Posterior vena cava (tissue), 2 donors: ENCODE measurements around the gene EFNB2. TPM values are rescaled to one million over a fixed set of nuclear protein-coding genes. Genes with fewer than 3 reads are reported as not detected.

Experiments
- DNase-seq: peaks from one replicate; pipeline ENCODE4 v3.0.0-alpha.2; 2020; ENCODE audit warnings: low spot score
- intact Hi-C, 2 donors: fragments of 100-400 bp; cut with DNase I; formaldehyde crosslinking; loops; one replicate each; pipeline versions ENCODE4 v1.14.1 to v1.14.2; 2022 to 2023
- total RNA-seq, 2 donors: library from RNA; stranded (reverse); fragmentation: NEBNext Ultra II Directional; extraction: Animal tissue kit (Norgen Biotek cat#: 25700); gene quantifications; one replicate each; pipeline ENCODE4 v1.2.1, GENCODE V29; 2021
- donor health status: DM: yes; HTN: yes; CAD: no.
- donor health status: DM: yes; HTN: yes; CAD: no.

The EFNB2 gene
- total RNA-seq, 2 donors from 2014 or later, result 15.5 to 18.2 TPM

DNA sequence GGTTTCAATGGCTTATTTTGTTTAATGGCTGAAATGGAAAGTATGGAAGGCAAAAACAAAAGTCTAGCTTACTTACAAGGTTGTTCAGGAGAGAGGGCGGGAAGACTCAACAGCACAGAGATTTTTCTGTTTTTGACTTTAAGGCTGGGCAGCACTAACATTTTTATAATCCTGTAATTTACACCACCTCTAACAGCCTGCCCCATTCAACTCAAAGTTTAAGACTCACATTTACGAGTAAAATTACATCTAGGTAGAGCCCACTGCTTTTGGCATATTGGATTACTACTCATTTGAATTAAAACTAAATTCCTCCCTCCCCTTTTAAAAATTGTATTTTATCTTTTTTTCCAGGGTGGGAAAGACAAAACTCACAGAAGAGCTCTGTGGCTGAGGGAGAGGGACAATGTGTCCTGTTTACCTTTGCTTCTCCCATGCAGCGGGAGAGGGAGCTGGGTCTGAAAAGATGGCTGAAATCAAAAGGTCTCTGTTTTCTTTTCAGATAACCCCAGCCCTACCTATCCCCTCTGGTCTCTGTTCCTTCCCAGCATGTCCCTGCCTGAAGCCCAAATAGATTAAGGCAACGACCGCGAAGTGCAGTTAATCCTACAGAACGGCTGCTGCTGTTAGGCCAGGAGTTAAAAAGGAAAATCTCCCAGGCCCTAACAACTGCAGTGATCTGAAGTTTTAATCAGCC lies 6.6 kb downstream of the EFNB2 start:
- intact Hi-C loops, result no loop called here
- DNase-seq, result no peak

DNA sequence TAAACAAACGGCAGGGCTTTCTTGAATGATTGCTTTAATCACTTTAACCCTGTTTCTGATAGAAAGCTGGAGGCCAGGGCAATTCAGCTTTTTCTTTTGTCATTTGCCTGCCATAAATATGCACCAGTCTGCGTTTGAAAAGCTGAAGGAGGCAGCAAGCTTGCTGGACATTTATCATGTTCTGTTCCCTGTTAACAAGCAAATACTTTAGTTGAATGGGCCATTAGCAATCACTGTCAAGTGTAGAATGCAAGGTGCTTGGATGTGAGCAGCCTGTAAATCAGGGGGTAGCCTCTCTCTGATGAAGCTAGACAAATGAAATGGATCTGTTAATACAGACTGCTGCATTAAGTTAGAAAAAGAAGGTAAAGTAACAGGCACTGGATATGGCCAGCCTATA lies 7.6 kb downstream of the EFNB2 start:
- no peak for DNase-seq
- intact Hi-C loops, result no loop called here

DNA sequence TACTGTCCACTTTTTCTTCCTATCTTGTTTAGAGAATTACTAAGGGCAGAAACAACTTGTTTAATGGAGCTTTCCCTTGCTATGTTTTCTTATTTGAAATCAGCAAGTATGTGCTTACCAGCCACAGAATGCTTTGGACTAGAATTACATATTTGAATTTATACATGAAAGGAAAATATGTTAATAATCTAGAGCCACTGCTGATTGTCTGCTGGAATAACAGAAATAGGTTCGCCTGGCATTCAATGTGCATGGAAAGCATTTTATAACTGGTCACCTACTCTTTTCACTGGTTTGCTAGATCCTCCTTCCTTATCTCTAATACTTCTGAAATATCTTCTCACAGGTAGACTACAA lies 8.0 kb downstream of the EFNB2 start:
- DNase-seq, result no peak
- intact Hi-C loops, result no loop called here

DNA sequence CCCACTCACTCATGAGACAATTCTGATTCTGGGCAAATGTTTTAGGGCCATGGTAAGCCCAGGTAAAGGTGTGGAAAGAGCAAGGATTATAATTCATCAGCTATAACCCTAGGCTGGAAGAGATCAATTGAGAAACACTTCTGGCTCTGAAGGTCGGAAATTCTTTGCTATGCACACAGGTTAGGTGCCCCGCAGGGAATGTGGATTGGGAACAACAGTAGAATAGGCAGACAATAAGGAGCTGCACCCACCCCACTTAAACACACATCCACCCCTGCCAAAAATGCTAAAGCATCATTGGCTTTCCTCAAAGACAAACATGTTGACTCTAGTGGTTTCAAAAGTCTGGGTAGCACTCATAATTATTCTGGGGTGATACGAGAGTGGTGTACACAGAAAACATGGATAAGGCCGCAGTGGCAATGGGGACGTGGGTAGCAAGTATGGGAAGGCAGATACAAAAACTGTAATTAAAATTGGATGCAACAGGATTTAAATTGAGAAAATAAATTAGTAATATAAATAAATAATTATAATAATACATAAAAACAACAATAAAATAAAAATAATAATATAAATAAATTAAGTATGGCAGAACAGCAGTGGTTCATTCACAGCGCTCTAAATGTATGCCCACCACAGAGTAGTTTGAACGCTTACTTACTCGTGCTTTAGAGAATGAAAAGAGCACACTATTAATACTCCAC lies 8.6 kb downstream of the EFNB2 start:
- DNase-seq, result no peak
- intact Hi-C loops, result no loop called here

DNA sequence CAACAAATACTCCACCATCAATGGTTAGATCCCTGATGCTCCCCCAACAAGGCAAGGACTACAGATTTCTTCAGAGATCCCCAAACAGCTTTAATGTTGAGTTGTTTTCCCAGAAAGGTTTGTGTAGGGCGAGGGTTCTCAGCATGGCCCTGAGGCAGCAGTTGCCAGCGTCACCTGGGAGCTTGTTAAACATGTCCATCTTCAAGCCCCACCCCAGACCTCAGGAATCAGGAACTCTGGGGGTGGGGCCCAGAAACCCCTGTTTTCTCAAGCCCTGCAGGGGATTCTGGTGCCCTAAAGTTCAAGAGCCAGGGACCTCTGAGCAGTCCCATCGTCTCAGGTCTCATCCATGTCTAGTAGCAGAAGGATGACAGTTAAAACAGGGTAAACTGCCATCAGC lies 9.6 kb downstream of the EFNB2 start:
- intact Hi-C loops, result loop anchor here in 1 of 2 donors (1.0 kb wide), 1 partner anchor 27 kb away; no protein-coding TSS in a partner anchor
- no peak for DNase-seq

DNA sequence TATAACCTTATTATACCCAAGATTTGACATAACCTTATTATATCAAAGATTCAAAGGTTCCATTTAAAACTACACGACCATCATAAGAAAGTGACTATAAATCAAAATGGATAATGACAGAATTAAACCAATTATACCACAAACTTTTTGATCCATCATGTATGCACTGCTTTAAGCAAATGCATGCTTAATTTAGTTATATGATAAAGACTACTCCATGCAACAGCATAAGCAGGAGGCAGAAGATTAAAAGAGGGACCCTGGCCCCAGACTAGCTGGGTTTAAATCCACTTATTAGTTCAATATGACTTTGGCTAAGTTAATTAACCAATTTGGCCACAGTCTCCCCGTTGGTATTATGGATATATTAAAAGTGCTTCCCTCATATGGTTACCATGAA lies 11.4 kb downstream of the EFNB2 start:
- intact Hi-C loops, result no loop called here
- no peak for DNase-seq

DNA sequence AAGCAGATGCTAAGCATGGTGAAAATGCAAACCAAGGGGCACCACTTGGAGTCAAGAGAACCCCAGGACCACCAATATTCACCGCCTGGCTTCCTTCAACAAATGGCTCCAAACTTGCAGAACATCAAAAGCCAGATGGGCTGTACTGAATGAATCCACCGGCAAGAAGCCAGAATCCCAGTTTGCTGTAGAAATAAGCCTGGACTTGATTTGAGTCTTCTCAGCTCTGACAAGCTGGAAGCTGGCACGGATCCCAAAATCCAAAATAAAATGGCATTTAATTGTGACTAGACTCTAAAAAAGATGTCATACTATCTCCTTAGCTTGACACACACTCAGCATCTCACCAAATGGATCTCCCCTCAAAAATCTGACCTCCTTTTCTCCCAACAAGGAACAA lies 11.9 kb downstream of the EFNB2 start:
- no peak for DNase-seq
- intact Hi-C loops, result no loop called here

DNA sequence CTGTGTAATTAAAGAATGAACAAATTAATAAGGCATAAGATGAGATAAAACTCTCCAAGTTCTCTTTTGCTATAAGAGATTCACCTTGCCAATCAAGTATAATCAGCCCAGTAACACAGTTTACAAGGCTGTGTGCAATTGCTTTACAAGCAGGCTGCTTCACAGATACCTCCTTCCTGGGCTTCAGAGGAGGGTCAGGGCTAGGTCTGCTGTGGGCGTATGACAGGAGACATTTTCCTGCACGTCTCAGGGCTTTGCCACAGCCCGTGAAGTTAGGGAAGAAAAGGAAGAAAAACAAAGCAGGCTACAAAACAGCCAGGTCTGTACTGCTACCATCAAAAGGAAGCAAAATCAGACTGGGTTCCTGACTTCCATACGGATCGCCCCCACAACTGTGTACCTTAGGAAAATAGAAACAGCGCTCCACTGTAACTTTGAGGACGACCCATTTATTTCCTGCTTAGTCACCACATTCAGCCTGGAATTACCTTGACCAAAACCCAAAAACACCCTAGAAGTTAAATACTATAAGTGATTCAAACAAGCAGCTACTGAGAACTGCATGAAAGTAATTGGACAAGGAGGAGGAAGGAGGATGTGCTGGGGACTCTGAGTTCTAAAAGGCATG lies 12.4 kb downstream of the EFNB2 start:
- DNase-seq, result no peak
- intact Hi-C loops, result no loop called here

DNA sequence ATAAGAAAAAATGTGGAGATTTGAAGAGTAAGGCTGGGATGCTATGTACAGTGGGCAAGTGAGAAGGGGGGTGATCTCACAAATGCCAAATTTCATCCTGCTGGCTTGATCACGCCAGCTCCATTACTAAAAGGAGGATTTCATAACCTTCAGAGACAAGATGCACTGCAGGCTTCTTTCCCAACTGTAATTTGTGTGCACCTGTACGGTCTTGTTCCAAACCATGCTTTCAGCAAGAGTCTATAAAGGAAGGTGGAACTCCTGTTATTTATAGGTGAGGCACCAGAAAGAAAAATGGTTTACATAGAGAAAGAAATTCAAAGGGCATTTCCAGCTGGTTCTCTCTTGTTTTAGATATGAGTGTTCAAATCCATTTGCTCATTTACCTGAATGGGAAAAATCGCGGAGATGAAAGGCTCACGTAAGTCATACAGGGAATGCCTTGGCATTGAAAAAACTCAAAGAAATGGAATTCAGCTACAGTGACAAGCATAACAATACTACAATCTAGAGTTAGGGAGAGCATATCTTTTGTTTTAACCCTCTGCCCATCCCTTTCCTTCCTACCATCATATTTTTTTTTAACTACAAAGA lies 13.3 kb downstream of the EFNB2 start:
- DNase-seq, result no peak
- intact Hi-C loops, result no loop called here

DNA sequence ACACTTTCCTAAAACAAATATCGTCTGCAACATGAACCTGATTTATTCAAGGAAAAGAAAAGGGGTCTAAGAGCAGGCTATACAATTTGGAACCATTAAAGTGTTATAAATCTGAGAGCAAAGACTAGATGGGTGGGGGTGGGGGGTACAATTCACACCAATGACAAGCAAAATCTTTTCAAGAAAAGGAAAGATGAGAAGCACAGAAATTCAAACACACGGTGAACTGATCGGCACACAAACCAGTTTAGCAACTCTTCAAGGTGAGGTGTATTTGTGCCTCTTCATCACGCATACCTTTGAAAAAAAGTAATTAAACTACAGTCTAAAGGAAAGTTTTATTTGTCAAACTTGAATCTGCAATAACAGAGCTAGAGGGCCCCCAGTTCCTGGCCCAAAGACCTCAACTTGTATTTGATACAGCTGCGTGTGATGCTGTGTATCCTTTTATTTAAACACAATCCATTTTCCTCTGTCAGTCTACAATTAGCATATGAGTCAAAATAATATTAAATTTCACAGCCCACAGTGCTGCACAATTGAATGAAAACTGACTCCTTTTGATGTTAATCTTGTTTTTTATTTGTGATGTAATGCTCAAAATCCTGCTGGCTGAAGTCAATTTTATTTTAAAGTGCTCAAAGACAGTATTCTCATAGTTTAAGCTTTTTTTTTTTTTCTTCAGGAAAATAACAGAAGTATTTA lies 14.2 kb downstream of the EFNB2 start:
- DNase-seq, result no peak
- intact Hi-C loops, result no loop called here

DNA sequence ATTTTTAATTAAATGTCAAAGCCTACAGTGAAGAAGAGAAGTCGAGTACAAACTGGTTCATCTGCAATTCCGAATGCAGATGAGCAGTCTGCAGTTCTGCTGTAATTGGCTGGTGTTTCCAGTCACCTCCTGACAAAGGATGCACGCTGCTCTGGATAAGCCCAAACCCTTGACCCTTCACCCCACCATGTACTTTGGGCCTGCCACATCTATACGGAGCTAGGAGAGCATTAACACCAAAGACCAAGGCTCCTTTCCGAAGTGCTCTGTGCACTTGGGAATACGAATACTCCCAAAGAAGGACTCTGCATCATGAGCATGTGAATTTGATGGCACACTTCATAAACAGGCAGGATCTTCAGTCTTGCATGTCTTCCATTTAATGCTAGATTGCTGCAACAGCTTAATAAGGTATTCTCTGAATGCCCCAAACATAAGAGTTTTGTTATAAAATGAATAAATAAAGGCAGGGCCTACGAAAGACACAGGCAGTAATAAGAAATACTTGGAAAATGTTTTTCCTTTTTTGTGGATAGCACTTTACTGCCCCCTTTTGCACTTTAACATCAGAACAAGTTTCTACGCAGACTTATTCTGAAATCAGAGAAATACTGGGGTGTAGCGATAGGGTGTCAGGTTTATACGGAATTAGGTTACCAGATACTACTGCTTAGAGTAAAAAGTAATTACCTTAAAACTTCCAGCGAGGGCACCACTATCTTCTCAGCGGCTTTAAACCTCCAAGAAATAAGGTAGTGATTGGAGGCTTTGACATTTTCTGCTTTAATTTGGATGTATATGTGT lies 15.0 kb downstream of the EFNB2 start:
- no peak for DNase-seq
- intact Hi-C loops, result no loop called here

DNA sequence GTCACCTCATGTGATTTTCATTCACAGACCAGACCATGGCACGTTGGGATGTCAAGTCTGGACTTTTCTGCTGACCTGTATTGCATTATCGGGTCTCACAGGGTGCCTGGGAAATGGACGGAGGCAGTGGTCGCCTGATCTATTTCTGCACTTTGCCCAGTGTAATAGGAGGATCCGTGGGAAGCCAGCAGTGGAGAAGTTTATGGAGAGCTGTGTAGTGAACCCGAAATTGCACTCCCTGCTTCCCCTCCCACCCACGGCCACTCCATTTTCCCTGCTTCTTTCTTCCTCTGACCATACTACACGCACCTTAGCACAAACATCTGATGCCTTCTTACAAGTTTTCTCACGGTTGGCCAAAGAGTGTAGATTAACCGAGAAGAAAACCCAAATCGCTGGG lies 16.9 kb downstream of the EFNB2 start:
- intact Hi-C loops, result no loop called here
- DNase-seq, result no peak

DNA sequence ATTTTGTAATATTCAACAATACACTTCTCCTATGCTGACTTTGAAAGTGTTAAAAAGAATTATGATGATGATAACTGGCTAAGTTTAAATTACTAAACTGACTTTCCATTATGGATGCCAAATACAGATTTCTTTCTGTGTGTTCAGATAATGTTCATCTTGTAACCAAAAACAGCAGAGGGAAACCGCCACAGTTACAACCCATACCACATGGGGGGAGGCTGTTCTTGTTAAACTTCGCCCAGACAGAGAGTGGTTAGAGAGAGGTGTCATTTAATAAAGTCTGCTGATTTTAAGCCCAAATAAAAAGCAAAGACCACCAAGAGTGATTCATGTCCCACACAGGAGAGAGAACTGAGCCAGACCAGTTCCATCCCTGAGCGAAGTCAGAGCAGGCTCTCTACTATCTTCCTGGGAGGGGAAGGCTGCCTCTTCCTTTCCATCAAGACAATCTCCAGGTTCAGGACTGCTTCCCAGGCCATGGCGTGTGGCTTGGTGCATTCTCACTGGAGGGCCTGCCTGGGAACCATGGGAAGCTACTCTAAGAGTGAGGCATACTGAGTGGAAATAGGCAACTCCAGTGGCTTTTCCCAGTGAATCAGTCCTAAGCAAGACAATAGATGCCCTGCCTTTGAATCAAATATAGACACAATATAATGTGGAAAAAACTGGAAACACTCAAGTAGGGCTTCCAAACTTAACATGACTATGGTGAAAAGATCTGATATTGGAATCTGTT lies 18.2 kb downstream of the EFNB2 start:
- DNase-seq, result no peak
- intact Hi-C loops, result no loop called here

DNA sequence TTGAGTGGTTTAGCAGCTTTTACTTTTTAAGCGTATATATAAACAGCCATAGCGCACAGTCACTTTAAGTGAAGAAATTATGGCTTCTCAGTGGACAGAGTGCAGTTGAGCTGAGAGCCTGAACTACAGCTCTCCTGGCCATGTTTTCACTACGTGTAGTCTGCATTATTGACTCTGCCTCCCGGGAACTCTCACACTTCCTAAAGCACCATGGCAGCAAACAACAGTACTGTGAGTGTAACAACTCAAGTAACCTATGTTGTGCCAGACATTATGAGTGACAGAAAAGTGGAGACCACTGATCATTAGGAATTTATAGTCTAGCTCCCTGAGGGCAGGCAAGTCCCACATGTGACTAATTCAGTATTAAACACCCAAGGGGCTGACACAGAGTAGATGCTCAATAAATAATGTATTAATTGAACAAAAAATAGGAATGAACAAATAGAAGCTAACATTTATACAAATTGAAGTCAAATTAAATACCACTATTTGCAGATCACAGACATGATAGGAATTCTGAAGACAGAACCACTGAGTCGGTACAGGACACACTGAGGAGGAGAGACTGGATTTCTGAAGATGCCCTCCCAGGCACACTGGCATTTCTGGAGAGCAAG lies 19.7 kb downstream of the EFNB2 start:
- no peak for DNase-seq
- intact Hi-C loops, result no loop called here

DNA sequence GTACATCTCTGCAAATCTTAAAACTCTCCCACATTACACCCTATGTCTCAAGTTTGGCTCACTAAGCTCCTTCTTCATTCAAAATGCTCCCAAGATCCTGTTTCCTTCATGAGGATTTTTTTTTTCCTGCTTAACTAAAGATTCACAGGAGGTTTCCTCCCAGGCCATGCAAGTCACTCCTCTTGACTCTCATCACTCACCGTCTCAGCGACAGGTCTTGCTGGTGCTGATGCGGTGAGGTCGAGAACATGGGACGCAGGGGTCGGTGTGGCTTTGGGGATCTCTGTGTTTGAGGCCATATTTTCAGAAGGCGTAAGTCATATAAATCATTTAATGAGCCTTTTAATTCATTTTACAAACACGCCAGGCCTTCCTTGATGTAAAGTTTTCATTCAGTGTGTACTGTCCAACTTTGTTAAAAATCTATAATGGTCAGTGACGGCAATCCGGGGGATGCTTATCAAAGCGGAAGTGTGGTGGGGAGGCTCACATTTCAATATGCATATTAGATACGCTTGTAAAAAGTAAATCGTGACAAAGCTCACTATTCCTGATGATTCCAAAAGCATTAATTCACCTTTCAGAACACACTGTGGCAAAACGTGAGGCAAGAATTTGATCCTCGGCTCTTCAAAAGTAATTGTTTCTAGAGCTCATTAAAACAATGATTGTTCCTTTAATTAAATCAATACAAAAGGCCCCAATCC lies 20.4 kb downstream of the EFNB2 start:
- intact Hi-C loops, result no loop called here
- DNase-seq, result no peak

DNA sequence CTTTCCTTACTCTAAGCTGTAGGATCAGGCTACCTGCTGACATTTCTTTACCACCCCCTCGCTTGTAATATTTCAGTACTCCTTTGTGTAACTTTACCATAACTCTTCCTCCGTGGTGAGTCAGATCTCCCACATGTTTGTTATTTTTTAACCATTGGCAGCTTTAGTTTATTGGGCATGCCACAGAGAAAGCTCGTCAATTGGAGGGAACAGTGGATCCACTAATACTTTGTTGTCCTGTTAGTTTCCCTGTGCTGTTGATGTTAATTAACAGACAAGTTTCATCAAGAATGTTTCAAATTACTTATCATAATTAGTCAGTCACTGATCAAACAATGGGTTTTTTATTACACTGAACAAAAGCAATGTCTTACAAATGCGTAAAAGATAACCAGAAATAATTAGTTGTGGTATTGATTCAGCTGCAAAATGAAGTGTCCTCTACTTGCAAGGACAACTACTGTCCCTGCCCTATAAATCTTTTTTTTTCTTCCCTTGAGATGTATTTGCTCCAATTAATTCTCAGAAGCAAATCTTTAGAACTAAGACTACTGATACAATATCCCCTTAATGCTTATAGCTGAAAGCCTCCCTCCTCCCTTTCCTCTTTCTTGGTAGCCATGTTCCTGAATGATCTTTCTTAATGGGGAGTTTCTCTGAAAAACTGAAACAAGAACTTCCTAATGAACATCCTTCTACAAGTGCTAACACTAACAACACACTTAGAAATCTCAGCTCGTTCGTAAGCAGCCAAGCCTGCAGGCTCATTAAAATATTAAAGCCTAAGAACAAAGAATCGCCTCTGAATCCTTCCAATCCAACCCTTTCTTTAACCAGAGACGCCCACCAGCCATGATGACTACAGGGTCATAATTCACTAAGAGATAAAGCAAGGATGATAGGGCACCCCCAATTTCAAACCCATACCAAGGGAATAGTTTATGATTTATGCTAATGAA lies 22.2 kb downstream of the EFNB2 start:
- no peak for DNase-seq
- intact Hi-C loops, result no loop called here
